BJ (cell line): ENCODE data around the gene TCOF1. TPM values are rescaled to one million over a fixed set of nuclear protein-coding genes. Genes with fewer than 3 reads are reported as not detected.

Experiments
- CTCF ChIA-PET: fragments of 350-600 bp; formaldehyde crosslinking; extraction: SDS; loops from one replicate; lab custom pipeline; 2021; ENCODE audit warnings: antibody characterized with exemption, inconsistent platforms; lab: Yijun Ruan, JAX
- POLR2A ChIA-PET: fragments of 300-600 bp; sonication (Branson Sonifier 250); formaldehyde crosslinking; extraction: SDS; loops from one replicate; lab custom pipeline; 2021; ENCODE audit warnings: antibody characterized with exemption; lab: Charles Lee
- DNase-seq: peaks from one replicate; pipeline ENCODE4 v3.0.0-alpha.2; 2011; ENCODE audit warnings: low read depth
- H3K27me3 ChIP-seq: 2 replicates; pipeline ENCODE4 v1.6.0; 2011; ENCODE audit warnings: low read length; ENCODE audit not compliant: control insufficient read depth, insufficient read depth
- H3K36me3 ChIP-seq: 2 replicates; pipeline ENCODE4 v1.5.1; 2011; ENCODE audit warnings: low read length; ENCODE audit not compliant: control insufficient read depth, insufficient read depth
- H3K4me3 ChIP-seq: 2 replicates; pipeline ENCODE4 v1.5.1; 2011; ENCODE audit warnings: low read depth, mild to moderate bottlenecking, control low read depth, low read length
- polyA plus RNA-seq: library from polyadenylated mRNA; depleted of rRNA; stranded (reverse); fragments of >200 nt; gene quantifications from 2 replicates; pipeline ENCODE4 v1.2.3, GENCODE V29; 2011
- TF ChIP-seq, protein P1 (sequence below): IDR thresholded peaks from 2 replicates; pipeline ENCODE4 v1.5.1; 2011; ENCODE audit warnings: low read depth, mild to moderate bottlenecking, control low read depth, inconsistent platforms, low read length, moderate library complexity; ENCODE audit not compliant: insufficient read depth

Gene TCOF1
- polyA plus RNA-seq, 1 experiment, result 9.7 TPM

- peak; percentile 89 for DNase-seq
- POLR2A ChIA-PET, result interaction anchor here (0.6 kb wide), 1 partner anchor 91 kb away, joined by 3 read pairs; no protein-coding TSS in a partner anchor
- CTCF ChIA-PET, result interaction anchor here (1.0 to 2.6 kb wide), 5 partner anchors 10 to 130 kb away, joined by 3 to 14 read pairs (median 5); partner anchors contain the start of gene ARSI
Observed at GRCh38 chr5:150320044-150320613, 37.4 kb upstream of the TCOF1 start.

GRCh38 chr5:150321211-150321610 lies 36.3 kb upstream of the TCOF1 start:
- ChIA-PET POLR2A (no interaction called here), CTCF (interaction anchor here (1.1 to 2.4 kb wide), 2 partner anchors 10 to 18 kb away, joined by 5 read pairs; no protein-coding TSS in a partner anchor)
- Histone ChIP-seq H3K4me3 (no peak overlapping the region), H3K27me3 (no peaks in the 10 kb centered on the region), H3K36me3 (no peaks in the 10 kb centered on the region)
- TF ChIP-seq, protein P1, sequence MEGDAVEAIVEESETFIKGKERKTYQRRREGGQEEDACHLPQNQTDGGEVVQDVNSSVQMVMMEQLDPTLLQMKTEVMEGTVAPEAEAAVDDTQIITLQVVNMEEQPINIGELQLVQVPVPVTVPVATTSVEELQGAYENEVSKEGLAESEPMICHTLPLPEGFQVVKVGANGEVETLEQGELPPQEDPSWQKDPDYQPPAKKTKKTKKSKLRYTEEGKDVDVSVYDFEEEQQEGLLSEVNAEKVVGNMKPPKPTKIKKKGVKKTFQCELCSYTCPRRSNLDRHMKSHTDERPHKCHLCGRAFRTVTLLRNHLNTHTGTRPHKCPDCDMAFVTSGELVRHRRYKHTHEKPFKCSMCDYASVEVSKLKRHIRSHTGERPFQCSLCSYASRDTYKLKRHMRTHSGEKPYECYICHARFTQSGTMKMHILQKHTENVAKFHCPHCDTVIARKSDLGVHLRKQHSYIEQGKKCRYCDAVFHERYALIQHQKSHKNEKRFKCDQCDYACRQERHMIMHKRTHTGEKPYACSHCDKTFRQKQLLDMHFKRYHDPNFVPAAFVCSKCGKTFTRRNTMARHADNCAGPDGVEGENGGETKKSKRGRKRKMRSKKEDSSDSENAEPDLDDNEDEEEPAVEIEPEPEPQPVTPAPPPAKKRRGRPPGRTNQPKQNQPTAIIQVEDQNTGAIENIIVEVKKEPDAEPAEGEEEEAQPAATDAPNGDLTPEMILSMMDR, result no peak
- no peak for DNase-seq

More at GRCh38 chr5:150320044-150320613, 37.4 kb upstream of the TCOF1 start:
- Histone ChIP-seq H3K4me3 (no peak overlapping the region), H3K36me3 (no peaks in the 10 kb centered on the region), H3K27me3 (no peaks in the 10 kb centered on the region)
- TF ChIP-seq, protein P1, result no peak

DNA sequence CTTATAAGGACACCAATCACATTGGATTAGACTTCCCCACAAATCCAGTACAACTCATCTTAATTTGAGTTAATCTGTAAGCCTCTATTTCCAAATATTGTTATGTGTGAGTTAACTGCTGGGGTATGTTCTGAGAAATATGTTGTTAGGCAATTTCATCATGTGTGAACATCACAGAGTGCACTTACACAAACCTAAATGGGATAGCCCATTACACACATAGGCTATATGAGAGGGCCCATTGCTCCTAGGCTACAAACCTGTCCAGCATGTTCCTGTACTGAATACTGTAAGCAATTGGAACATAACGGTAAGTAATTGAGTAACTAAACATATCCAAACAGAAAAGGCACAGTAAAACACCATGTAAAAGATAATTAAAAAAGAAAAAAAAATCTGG lies 35.7 kb upstream of the TCOF1 start:
- ChIA-PET POLR2A (no interaction called here), CTCF (interaction anchor here (0.8 to 1.1 kb wide), 2 partner anchors 11 to 20 kb away, joined by 3 to 5 read pairs; partner anchors contain the start of gene ARSI)
- Histone ChIP-seq H3K4me3 (no peak overlapping the region), H3K36me3 (no peaks in the 10 kb centered on the region), H3K27me3 (no peaks in the 10 kb centered on the region)
- TF ChIP-seq, protein P1, result no peak
- no peak for DNase-seq

DNA sequence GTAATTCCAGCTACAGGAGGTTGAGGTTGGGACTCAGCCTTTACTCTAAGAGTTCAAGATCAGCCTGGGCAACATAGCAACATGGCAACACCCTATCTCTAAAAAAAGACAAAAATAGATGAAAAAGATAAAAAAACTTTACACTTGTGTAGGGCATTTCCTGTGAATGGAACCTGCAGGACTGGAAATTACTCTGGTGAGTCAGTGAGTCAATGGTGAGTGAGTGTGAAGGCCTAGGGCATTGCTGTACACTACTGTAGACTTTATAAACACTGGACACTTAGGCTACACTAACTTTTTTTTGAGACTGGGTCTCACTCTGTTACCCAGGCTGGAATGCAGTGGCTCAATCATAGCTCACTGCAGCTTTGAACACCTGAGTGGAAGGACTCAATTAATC lies 35.3 kb upstream of the TCOF1 start:
- ChIA-PET CTCF (interaction anchor here (0.8 kb wide), 1 partner anchor 20 kb away, joined by 3 read pairs; the partner anchor contains the start of gene ARSI), POLR2A (no interaction called here)
- no peaks in the 10 kb centered on the region for H3K27me3 ChIP-seq
- DNase-seq, result no peak
- H3K36me3 ChIP-seq, result no peaks in the 10 kb centered on the region
- TF ChIP-seq, protein P1, result no peak
- H3K4me3 ChIP-seq, result no peak overlapping the region

- Histone ChIP-seq H3K4me3 (no peak overlapping the region), H3K27me3 (no peaks in the 10 kb centered on the region), H3K36me3 (no peaks in the 10 kb centered on the region)
- POLR2A ChIA-PET, result no interaction called here
- TF ChIP-seq, protein P1, result no peak
- DNase-seq, result no peak
- CTCF ChIA-PET, result no interaction called here
Observed at GRCh38 chr5:150323092-150323491, 34.4 kb upstream of the TCOF1 start.
